ENCODE measurements around the gene FOXS1.

FOXS1 gene

GRCh38 chr20:31803552-31804291 lies 41.7 kb downstream of the FOXS1 start:
- in situ Hi-C loops (cut with MboI; ENCODE audit: low sequenced_read_pairs): no loop called here

- in situ Hi-C loops (cut with MboI; ENCODE audit: low sequenced_read_pairs): no loop called here
Observed at GRCh38 chr20:31801508-31801907, 43.9 kb downstream of the FOXS1 start.

- in situ Hi-C loops (cut with MboI; ENCODE audit: low sequenced_read_pairs): no loop called here
Observed at GRCh38 chr20:31797364-31797763, 48.0 kb downstream of the FOXS1 start.
